Tibial artery (tissue), 4 donors: ENCODE measurements around the gene LHX1.

Experiments used
- DNase-seq, 2 donors: peaks; one replicate each; pipeline ENCODE4 v3.0.0-alpha.2; 2019
- H3K27ac ChIP-seq, 2 donors: fragments of 200-600 bp; sonication (generic) in 1 of 2; 1 replicate in 1 of 2; 2 replicates in 1 of 2; pipeline ENCODE4 v1.5.1; 2018 to 2019; ENCODE audit warnings: mild to moderate bottlenecking in 1 of 2
- H3K27me3 ChIP-seq, 2 donors: fragments of 200-600 bp; sonication (generic) in 1 of 2; one replicate each; pipeline versions ENCODE4 v1.5.1 to v1.6.0; 2016 to 2019
- H3K36me3 ChIP-seq, 3 donors: fragments of 200-600 bp; sonication (generic) in 2 of 3; one replicate each; pipeline ENCODE4 v1.5.1; 2016 to 2019; ENCODE audit warnings: mild to moderate bottlenecking in 2 of 3
- H3K4me1 ChIP-seq, 4 donors: fragments of 200-600 bp; sonication (generic) in 2 of 4; 1 replicate in 3 of 4; 2 replicates in 1 of 4; pipeline ENCODE4 v1.5.1; 2016 to 2019
- H3K4me3 ChIP-seq, 2 donors: fragments of 200-600 bp; sonication (generic) in 1 of 2; 1 replicate in 1 of 2; 2 replicates in 1 of 2; pipeline ENCODE4 v1.5.1; 2018 to 2019; ENCODE audit warnings: mild to moderate bottlenecking in 2 of 2
- H3K9me3 ChIP-seq, 3 donors: fragments of 200-600 bp; sonication (generic) in 1 of 3; one replicate each; pipeline ENCODE4 v1.5.1; 2016 to 2019
- intact Hi-C: fragments of 100-400 bp; cut with DNase I; formaldehyde crosslinking; loops from one replicate; pipeline ENCODE4 v1.15.0; 2023; ENCODE audit warnings: low total_unique reads
- TF ChIP-seq, protein P1 (sequence below), 2 experiments: fragments of 200-600 bp in 1 of 2; fragments of 450-650 bp in 1 of 2; IDR thresholded peaks; one replicate each; pipeline ENCODE4 v1.5.1; 2017 to 2019; ENCODE audit warnings: antibody characterized with exemption in 2 of 2, mild to moderate bottlenecking in 1 of 2, moderate library complexity in 1 of 2

Gene LHX1

DNA sequence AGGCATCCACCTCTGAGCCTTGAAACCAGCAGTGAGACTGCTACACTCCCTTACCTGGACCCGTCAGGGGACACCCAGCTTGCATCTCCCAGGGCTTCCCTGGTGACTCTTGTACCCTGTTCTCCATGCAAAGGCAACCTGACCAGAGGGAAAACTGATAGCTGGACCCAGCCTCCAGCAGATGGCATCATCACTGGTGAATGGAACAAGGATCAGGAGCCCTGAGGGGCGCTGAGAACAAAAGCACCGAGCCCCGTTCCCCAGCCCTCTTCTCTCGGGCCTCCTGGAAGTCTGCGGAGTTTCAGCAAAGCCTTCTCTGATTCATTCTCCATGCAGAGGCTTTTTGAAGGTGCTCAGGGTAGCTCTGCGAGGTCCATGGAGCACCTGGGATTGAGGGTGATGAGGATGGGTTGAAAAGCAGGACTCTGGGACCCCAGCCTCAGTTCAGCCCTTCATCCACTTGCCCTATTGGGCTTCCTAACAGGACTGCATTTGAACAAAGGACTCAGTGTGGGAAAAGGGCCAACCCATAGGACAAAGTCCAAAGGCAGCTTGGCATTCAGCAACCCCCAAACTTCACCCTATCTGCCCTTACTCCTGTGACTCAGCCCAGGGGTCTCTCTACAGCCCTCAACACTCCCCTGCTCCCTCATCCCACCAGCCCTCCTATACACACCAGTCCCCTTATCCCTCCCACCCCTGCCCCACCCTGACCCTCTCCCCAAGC, 45.0 kb upstream of the LHX1 start:
- Histone ChIP-seq H3K4me1 (no peaks in the 10 kb centered on the region), H3K27me3 (peaks cover 0 to 48% of the 10 kb centered on the region in 2 donors), H3K9me3 (no peaks in the 10 kb centered on the region), H3K36me3 (no peaks in the 10 kb centered on the region), H3K4me3 (no peak overlapping the region), H3K27ac (no peak overlapping the region)
- no peak for DNase-seq
- intact Hi-C loops = no loop called here
- TF ChIP-seq, protein P1, sequence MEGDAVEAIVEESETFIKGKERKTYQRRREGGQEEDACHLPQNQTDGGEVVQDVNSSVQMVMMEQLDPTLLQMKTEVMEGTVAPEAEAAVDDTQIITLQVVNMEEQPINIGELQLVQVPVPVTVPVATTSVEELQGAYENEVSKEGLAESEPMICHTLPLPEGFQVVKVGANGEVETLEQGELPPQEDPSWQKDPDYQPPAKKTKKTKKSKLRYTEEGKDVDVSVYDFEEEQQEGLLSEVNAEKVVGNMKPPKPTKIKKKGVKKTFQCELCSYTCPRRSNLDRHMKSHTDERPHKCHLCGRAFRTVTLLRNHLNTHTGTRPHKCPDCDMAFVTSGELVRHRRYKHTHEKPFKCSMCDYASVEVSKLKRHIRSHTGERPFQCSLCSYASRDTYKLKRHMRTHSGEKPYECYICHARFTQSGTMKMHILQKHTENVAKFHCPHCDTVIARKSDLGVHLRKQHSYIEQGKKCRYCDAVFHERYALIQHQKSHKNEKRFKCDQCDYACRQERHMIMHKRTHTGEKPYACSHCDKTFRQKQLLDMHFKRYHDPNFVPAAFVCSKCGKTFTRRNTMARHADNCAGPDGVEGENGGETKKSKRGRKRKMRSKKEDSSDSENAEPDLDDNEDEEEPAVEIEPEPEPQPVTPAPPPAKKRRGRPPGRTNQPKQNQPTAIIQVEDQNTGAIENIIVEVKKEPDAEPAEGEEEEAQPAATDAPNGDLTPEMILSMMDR (IDR thresholded peaks at IDR 0.05) = no peak

DNA sequence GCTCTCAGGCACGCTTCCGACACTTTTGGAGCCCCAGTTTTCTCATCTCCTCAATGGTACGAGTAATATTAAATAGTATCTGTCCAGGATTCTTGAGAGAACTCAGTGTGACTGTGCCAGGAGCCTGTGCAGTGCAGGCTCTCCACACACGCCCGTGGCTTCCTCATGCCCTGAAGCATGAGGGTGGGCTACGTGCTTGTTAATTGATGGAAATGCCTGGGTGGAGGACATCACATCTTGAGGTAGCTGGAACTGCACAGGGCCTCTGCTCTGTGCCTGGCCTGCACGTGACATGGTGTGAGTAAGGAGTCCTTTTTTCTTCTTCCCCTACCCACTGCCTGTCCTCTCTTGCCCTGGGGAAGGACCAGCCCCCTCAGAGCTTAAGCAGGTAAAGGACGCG, 43.1 kb upstream of the LHX1 start:
- no peaks in the 10 kb centered on the region for H3K36me3 ChIP-seq
- no peak overlapping the region for H3K4me3 ChIP-seq
- peaks cover 0 to 43% of the 10 kb centered on the region in 2 donors for H3K27me3 ChIP-seq
- H3K4me1 ChIP-seq = no peaks in the 10 kb centered on the region
- H3K27ac ChIP-seq = no peak overlapping the region
- DNase-seq = no peak
- TF ChIP-seq, protein P1 (IDR thresholded peaks at IDR 0.05) = no peak
- intact Hi-C loops = no loop called here
- no peaks in the 10 kb centered on the region for H3K9me3 ChIP-seq

DNA sequence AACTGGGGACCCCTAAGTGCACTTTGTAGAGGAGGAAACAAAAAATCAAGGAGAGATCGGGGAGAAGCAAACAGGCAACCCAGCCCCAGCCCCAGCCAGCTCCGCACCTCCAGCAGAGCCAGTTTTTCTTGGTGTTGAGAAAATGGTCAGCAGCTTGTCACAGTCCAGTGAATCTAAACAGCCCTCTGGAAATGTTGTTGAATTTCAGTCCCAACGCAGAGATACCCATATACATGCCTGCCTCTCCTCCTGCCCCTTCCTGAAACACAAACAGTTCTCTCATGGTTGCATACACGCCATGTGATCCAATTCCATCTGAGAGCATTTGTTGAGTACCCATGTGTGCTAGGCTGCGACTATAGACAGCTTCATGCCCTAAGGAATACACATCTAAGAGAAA, 42.4 kb upstream of the LHX1 start:
- no peak overlapping the region for H3K27ac ChIP-seq
- TF ChIP-seq, protein P1 (IDR thresholded peaks at IDR 0.05) = no peak
- H3K4me1 ChIP-seq = no peaks in the 10 kb centered on the region
- H3K9me3 ChIP-seq = no peaks in the 10 kb centered on the region
- intact Hi-C loops = no loop called here
- H3K36me3 ChIP-seq = no peaks in the 10 kb centered on the region
- H3K27me3 ChIP-seq = peaks cover 0 to 45% of the 10 kb centered on the region in 2 donors
- H3K4me3 ChIP-seq = no peak overlapping the region
- no peak for DNase-seq

DNA sequence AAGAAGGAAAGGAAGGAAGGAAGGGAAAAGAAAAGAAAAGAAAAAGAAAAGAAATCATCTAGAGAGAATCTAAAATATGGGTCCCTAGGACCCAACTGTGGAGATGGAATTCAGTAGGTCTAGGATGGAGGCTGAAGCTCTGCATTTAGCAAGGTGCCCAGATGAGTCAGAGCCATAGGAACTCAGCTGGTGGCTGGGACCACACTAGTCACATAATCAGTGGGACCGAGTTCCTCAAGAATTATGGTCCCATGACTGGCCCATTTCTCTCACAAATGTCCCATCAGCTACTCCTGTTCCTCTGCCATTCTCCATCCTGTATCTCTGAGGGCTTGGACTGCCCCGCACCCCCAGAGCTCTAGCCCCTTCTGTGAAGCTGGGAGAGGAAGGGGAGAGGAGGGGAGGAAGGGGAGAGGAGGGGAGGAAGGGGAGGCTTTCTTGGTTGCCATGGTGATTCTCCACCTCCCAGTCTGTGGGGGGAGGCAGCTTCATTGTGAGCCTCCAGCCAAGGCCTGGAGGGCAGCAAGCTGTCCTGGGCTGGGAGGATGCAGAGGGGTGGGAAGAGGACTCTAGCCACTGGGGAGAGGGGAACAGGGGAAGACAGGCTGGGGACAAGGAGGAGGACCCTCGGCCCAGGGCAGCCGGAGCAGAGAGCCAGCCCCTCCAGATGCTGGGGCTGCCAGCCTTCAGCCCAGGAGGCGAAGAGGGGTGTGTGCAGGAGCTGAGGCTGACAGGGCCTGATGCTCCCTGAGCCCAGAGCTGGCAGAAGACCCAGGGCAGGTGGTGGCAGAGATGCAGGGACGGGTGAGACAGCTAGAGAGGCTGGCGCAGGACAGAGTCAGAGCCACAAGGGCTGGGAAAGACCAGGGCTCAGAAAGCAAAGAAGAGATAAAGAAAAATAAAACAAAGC, 37.8 kb upstream of the LHX1 start:
- no peak overlapping the region for H3K27ac ChIP-seq
- intact Hi-C loops = no loop called here

DNA sequence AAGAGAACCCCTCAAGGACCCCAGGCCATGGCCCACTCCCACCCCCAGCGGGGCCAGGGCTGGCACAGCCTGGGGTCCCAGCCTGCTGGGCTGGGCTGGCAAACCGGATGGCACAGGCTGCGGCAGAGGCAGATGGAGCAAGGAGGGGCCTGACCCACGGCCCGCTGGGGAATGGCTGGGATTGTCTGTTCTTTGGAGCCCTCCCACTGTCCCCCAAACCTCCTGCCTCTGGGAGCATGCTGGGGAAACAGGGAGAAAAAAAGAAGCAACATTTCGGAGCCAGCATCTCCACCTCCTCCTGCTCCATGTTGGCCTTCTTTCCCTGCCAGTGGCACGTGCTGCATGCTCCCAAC, 37.1 kb upstream of the LHX1 start:
- Histone ChIP-seq H3K9me3 (no peaks in the 10 kb centered on the region), H3K27ac (no peak overlapping the region), H3K36me3 (no peaks in the 10 kb centered on the region), H3K27me3 (peaks cover 0 to 35% of the 10 kb centered on the region in 2 donors), H3K4me1 (no peaks in the 10 kb centered on the region), H3K4me3 (no peak overlapping the region)
- TF ChIP-seq, protein P1 (IDR thresholded peaks at IDR 0.05) = no peak
- intact Hi-C loops = no loop called here
- no peak for DNase-seq

More for the DNA sequence above, 37.8 kb upstream of the LHX1 start:
- DNase-seq = no peak
- peaks cover 0 to 38% of the 10 kb centered on the region in 2 donors for H3K27me3 ChIP-seq
- H3K4me3 ChIP-seq = no peak overlapping the region
- TF ChIP-seq, protein P1 (IDR thresholded peaks at IDR 0.05) = no peak
- H3K9me3 ChIP-seq = no peaks in the 10 kb centered on the region
- H3K4me1 ChIP-seq = no peaks in the 10 kb centered on the region
- H3K36me3 ChIP-seq = no peaks in the 10 kb centered on the region
